Chondrocyte (in vitro differentiated cells): ENCODE data around the gene BIN1. TPM values are rescaled to one million over a fixed set of nuclear protein-coding genes. Genes with fewer than 3 reads are reported as not detected.

Source experiments
- DNase-seq: peaks from one replicate; pipeline ENCODE4 v3.0.0; 2021; ENCODE audit warnings: mixed read lengths, low spot score
- H3K27ac Mint-ChIP-seq: one replicate; pipeline ENCODE4 v1.8.0; 2021; ENCODE audit warnings: mild to moderate bottlenecking, moderate library complexity, mixed read lengths; ENCODE audit not compliant: unreplicated experiment
- H3K27me3 Mint-ChIP-seq: 2 replicates; pipeline ENCODE4 v1.8.0; 2021; ENCODE audit warnings: low read depth, mixed read lengths
- H3K36me3 Mint-ChIP-seq: 2 replicates; pipeline ENCODE4 v1.8.0; 2021; ENCODE audit warnings: low read depth, mixed read lengths
- H3K4me1 Mint-ChIP-seq: 2 replicates; pipeline ENCODE4 v1.8.0; 2021; ENCODE audit warnings: low read depth, mild to moderate bottlenecking, mixed read lengths
- H3K4me3 Mint-ChIP-seq: one replicate; pipeline ENCODE4 v1.8.0; 2021; ENCODE audit warnings: mild to moderate bottlenecking, moderate library complexity, mixed read lengths; ENCODE audit not compliant: unreplicated experiment
- H3K9me3 Mint-ChIP-seq: 2 replicates; pipeline ENCODE4 v1.8.0; 2021; ENCODE audit warnings: low read depth, mixed read lengths
- CTCF ChIP-seq: fragments of 200-600 bp; sonication (generic); IDR thresholded peaks from 2 replicates; pipeline ENCODE4 v1.5.0; 2021; ENCODE audit warnings: antibody characterized with exemption, mild to moderate bottlenecking, moderate library complexity
- total RNA-seq: library from RNA; stranded (reverse); gene quantifications from 3 replicates; pipeline ENCODE4 v1.2.1, GENCODE V29; 2021

Gene BIN1
- total RNA-seq, 1 donor from 2014 or later = 64.0 TPM

GRCh38 chr2:127084611-127085316 is 22.2 kb downstream of the BIN1 start:
- H3K36me3 Mint-ChIP-seq = no peaks in the 10 kb centered on the region
- no peak for DNase-seq
- H3K4me1 Mint-ChIP-seq = peaks cover 75% of the 10 kb centered on the region
- peak overlapping the region; percentile 85 for H3K27ac Mint-ChIP-seq
- H3K9me3 Mint-ChIP-seq = no peaks in the 10 kb centered on the region
- H3K4me3 Mint-ChIP-seq = peak overlapping the region; percentile 18
- no peak for TF ChIP-seq CTCF
- H3K27me3 Mint-ChIP-seq = no peaks in the 10 kb centered on the region

GRCh38 chr2:127083819-127084503 is 23.0 kb downstream of the BIN1 start:
- no peak for TF ChIP-seq CTCF
- H3K27ac Mint-ChIP-seq = peak overlapping the region; percentile 54
- H3K27me3 Mint-ChIP-seq = no peaks in the 10 kb centered on the region
- H3K4me1 Mint-ChIP-seq = peaks cover 82% of the 10 kb centered on the region
- H3K36me3 Mint-ChIP-seq = no peaks in the 10 kb centered on the region
- no peaks in the 10 kb centered on the region for H3K9me3 Mint-ChIP-seq
- no peak overlapping the region for H3K4me3 Mint-ChIP-seq
- no peak for DNase-seq

DNA sequence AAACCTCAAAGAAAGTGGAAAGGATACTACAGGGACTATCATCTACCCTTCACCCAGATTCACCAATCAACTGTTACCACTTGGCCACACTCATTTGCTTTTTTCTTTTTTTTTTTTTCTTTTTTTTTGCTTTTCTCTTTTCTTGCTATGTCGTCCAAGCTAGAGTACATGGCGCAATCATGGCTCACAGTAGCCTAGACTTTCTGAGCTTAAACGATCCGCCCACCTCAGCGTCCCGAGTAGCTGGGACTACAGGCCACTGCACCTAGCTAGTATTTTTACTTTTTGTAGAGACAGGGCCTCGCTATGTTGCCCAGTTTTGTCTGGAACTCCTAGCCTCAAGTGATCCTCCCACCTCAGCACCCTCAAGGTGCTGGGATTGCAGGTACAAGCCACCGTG is 24.0 kb downstream of the BIN1 start:
- DNase-seq = no peak
- H3K27ac Mint-ChIP-seq = peak overlapping the region; percentile 49

DNA sequence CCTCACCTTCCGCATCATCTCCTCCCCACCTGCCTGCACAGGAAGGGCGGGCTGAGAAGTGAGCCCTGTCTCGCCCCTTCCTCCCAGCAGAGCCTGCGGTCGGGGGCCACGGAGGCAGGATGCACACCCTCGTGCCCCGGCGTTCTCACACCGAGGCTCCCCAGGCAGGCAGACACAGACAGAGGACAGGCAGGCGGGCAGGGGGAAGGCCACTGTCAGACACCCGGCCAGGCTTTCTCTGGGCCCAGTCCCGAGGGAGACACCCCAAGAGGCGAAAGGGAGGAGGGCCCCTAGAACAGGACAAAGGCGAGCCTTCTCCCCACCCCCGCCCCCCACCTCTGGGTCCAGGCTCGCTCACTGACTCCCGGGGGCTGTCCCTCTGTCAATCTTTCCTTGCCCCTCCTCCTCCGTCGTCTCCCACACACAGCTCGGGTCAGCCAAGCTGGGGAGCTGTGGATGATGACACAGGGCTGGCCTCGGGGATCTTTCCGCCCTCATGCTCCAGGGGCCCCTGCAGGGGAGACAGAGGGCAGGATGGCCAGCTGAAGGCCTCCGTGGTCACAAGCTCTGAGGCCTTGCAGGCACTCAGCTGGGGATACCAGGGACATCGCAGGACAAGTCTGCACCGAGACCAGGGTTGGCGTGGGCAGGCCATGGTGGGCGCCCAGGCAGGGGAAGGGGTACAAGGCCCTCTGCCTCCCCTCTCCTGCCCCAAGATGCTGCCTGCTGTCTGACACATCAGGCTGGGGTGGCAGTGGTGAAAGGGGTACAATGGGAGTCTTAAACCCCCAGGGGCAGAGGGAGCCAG is 24.9 kb downstream of the BIN1 start:
- H3K36me3 Mint-ChIP-seq = no peaks in the 10 kb centered on the region
- TF ChIP-seq CTCF = no peak
- H3K9me3 Mint-ChIP-seq = no peaks in the 10 kb centered on the region
- no peaks in the 10 kb centered on the region for H3K27me3 Mint-ChIP-seq
- no peak overlapping the region for H3K4me3 Mint-ChIP-seq
- peak overlapping the region; percentile 22 for H3K27ac Mint-ChIP-seq
- peaks cover 85% of the 10 kb centered on the region for H3K4me1 Mint-ChIP-seq
- no peak for DNase-seq

More for the DNA sequence above, 24.0 kb downstream of the BIN1 start:
- H3K27me3 Mint-ChIP-seq = no peaks in the 10 kb centered on the region
- no peak for TF ChIP-seq CTCF
- H3K36me3 Mint-ChIP-seq = no peaks in the 10 kb centered on the region
- peaks cover 86% of the 10 kb centered on the region for H3K4me1 Mint-ChIP-seq
- H3K9me3 Mint-ChIP-seq = no peaks in the 10 kb centered on the region
- no peak overlapping the region for H3K4me3 Mint-ChIP-seq
